GM12878 (cell line): ENCODE measurements around the gene MRPS15.
"Not testable (repeated sequence)": the region's sequence is repeated elsewhere in the genome, so short reads cannot be mapped to it uniquely, and the experiment has no call there.

ENCODE experiments used
- BCL11A ChIP-seq: IDR thresholded peaks from 2 replicates; pipeline ENCODE4 v1.6.1; 2011; ENCODE audit warnings: low read depth, low read length
- CREB1 ChIP-seq: IDR thresholded peaks from 2 replicates; pipeline ENCODE4 v1.6.1; 2012; ENCODE audit warnings: low read depth, mild to moderate bottlenecking, inconsistent platforms
- ETV6 ChIP-seq, 2 experiments: fragments of 450-650 bp in 1 of 2; IDR thresholded peaks in 1 of 2; conservative IDR thresholded peaks in 1 of 2; 2 replicates each; pipeline ENCODE4 v1.6.1; 2014; ENCODE audit warnings: antibody characterized with exemption in 1 of 2, borderline replicate concordance in 1 of 2, low read depth in 1 of 2, mild to moderate bottlenecking in 1 of 2, moderate library complexity in 1 of 2
- GABPA ChIP-seq: IDR thresholded peaks from 2 replicates; pipeline ENCODE4 v1.6.1; 2014; ENCODE audit warnings: antibody characterized with exemption, low read depth, mild to moderate bottlenecking, inconsistent platforms
- IKZF1 ChIP-seq: fragments of 450-650 bp; conservative IDR thresholded peaks from 2 replicates; pipeline ENCODE4 v1.6.1; 2017; ENCODE audit warnings: antibody characterized with exemption, mild to moderate bottlenecking
- POLR2A ChIP-seq: IDR thresholded peaks from 2 replicates; pipeline ENCODE4 v1.6.1; 2011; ENCODE audit warnings: low read depth, mild to moderate bottlenecking, low read length
- POLR2AphosphoS5 ChIP-seq: IDR thresholded peaks from 2 replicates; pipeline ENCODE4 v1.6.1; 2011; ENCODE audit warnings: mild to moderate bottlenecking, low read length, inconsistent platforms
- TCF7 ChIP-seq: IDR thresholded peaks from 2 replicates; pipeline ENCODE4 v1.6.1; 2014; ENCODE audit warnings: antibody characterized with exemption, borderline replicate concordance
- ZNF274 ChIP-seq: IDR thresholded peaks from one replicate; pipeline ENCODE4 v1.8.0; 2011; ENCODE audit not compliant: insufficient read length, insufficient read depth
- TF ChIP-seq, protein P1 (sequence below), 3 experiments: IDR thresholded peaks in 2 of 3; conservative IDR thresholded peaks in 1 of 3; 2 replicates each; pipeline ENCODE4 v1.5.1; 2011; ENCODE audit warnings: low read depth in 3 of 3, low read length in 3 of 3, mild to moderate bottlenecking in 3 of 3, control low read depth in 2 of 3, moderate library complexity in 2 of 3, inconsistent platforms in 1 of 3, mixed read lengths in 1 of 3; ENCODE audit not compliant: control insufficient read depth in 2 of 3, insufficient read depth in 1 of 3; ENCODE audit errors: extremely low read depth in 1 of 3
- TF ChIP-seq, protein P2 (sequence below): fragments of 150-350 bp; IDR thresholded peaks from 2 replicates; pipeline ENCODE4 v1.6.1; 2014; ENCODE audit warnings: mild to moderate bottlenecking, low read depth, low read length
- TF ChIP-seq, protein P3 (sequence below): fragments of 450-650 bp; IDR thresholded peaks from 2 replicates; pipeline ENCODE4 v1.6.1; 2017; ENCODE audit warnings: mild to moderate bottlenecking, low read depth, inconsistent platforms; ENCODE audit not compliant: poor library complexity, severe bottlenecking
- TF ChIP-seq, protein P4 (sequence below): fragments of 450-650 bp; IDR thresholded peaks from 2 replicates; pipeline ENCODE4 v1.6.1; 2016; ENCODE audit warnings: mild to moderate bottlenecking

DNA sequence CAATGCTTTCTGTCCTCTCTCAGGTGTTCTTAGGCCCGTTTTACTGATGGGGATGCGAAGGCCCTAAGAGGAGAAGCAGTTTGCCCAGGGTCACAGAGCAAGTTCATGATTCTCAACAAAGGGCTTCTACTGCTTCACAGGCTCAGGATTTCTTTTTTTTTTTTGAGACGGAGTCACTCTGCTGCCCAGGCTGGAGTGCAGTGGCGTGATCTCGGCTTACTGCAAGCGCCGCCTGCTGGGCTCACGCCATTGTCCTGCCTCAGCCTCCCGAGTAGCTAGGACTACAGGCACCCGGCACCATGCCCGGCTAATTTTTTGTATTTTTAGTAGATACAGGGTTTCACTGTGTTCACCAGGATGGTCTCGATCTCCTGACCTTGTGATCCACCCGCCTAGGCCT, 13.4 kb upstream of the MRPS15 start:
- TF ChIP-seq ETV6 (conservative IDR thresholded peaks at IDR 0.05 in 1 of 2, IDR thresholded peaks at IDR 0.05 in 1 of 2; ENCODE audit: borderline replicate concordance in 1 of 2, low read depth in 1 of 2); POLR2AphosphoS5; BCL11A; IKZF1; CREB1; GABPA; POLR2A; TCF7; ZNF274: not testable (repeated sequence)
- TF ChIP-seq, protein P1, sequence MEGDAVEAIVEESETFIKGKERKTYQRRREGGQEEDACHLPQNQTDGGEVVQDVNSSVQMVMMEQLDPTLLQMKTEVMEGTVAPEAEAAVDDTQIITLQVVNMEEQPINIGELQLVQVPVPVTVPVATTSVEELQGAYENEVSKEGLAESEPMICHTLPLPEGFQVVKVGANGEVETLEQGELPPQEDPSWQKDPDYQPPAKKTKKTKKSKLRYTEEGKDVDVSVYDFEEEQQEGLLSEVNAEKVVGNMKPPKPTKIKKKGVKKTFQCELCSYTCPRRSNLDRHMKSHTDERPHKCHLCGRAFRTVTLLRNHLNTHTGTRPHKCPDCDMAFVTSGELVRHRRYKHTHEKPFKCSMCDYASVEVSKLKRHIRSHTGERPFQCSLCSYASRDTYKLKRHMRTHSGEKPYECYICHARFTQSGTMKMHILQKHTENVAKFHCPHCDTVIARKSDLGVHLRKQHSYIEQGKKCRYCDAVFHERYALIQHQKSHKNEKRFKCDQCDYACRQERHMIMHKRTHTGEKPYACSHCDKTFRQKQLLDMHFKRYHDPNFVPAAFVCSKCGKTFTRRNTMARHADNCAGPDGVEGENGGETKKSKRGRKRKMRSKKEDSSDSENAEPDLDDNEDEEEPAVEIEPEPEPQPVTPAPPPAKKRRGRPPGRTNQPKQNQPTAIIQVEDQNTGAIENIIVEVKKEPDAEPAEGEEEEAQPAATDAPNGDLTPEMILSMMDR (IDR thresholded peaks at IDR 0.05 in 2 of 3, conservative IDR thresholded peaks at IDR 0.05 in 1 of 3; ENCODE audit: control insufficient read depth in 2 of 3, extremely low read depth in 1 of 3, insufficient read depth in 1 of 3, low read depth in 3 of 3, low read length in 3 of 3): not testable (repeated sequence)
- TF ChIP-seq, protein P2, sequence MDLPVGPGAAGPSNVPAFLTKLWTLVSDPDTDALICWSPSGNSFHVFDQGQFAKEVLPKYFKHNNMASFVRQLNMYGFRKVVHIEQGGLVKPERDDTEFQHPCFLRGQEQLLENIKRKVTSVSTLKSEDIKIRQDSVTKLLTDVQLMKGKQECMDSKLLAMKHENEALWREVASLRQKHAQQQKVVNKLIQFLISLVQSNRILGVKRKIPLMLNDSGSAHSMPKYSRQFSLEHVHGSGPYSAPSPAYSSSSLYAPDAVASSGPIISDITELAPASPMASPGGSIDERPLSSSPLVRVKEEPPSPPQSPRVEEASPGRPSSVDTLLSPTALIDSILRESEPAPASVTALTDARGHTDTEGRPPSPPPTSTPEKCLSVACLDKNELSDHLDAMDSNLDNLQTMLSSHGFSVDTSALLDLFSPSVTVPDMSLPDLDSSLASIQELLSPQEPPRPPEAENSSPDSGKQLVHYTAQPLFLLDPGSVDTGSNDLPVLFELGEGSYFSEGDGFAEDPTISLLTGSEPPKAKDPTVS: not testable (repeated sequence)
- TF ChIP-seq, protein P3, sequence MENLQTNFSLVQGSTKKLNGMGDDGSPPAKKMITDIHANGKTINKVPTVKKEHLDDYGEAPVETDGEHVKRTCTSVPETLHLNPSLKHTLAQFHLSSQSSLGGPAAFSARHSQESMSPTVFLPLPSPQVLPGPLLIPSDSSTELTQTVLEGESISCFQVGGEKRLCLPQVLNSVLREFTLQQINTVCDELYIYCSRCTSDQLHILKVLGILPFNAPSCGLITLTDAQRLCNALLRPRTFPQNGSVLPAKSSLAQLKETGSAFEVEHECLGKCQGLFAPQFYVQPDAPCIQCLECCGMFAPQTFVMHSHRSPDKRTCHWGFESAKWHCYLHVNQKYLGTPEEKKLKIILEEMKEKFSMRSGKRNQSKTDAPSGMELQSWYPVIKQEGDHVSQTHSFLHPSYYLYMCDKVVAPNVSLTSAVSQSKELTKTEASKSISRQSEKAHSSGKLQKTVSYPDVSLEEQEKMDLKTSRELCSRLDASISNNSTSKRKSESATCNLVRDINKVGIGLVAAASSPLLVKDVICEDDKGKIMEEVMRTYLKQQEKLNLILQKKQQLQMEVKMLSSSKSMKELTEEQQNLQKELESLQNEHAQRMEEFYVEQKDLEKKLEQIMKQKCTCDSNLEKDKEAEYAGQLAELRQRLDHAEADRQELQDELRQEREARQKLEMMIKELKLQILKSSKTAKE: not testable (repeated sequence)
- TF ChIP-seq, protein P4, sequence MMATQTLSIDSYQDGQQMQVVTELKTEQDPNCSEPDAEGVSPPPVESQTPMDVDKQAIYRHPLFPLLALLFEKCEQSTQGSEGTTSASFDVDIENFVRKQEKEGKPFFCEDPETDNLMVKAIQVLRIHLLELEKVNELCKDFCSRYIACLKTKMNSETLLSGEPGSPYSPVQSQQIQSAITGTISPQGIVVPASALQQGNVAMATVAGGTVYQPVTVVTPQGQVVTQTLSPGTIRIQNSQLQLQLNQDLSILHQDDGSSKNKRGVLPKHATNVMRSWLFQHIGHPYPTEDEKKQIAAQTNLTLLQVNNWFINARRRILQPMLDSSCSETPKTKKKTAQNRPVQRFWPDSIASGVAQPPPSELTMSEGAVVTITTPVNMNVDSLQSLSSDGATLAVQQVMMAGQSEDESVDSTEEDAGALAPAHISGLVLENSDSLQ: not testable (repeated sequence)
